ENCODE measurements around the gene TSKU.

GRCh38 chr11:76823481-76824028 is 40.4 kb downstream of the TSKU start:
- TF ChIP-seq CTCF (conservative IDR thresholded peaks at IDR 0.05) (no peak), EZH2 (IDR thresholded peaks at IDR 0.05; ENCODE audit: low read depth) (no peak)
